ENCODE data around the gene ARIH2.

DNA sequence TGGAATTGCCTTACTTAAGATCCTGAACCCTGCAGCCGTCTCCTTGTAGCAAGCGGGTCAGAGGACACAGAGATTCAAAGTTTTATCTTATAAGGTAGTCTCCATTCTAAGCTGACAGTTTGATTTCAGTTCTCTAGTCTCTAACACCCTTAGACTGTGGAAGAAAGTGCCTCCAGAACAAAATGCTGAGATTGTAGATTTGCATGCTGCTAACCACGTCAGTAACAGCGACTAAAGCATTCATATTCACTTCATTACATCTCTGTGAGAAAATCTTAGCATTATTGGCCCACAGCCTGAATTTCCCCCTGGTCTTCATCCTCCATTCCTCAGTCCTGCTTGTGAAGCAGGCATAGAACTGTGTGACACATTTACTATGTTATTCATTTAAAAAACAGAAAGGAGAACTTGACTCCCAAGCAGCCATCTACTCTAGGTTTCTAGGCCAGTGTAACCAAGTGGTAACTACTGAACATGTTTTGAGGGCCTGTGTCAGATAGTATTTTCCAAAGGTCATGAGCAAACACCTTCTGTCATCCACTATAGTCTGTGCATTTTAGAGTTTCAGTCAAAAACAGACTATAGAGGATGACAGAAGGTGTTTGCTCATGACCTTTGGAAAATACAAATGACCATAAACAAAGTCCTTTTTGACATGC lies 27.4 kb downstream of the ARIH2 start:
- no peak for TF ChIP-seq CTCF (IDR thresholded peaks at IDR 0.05; ENCODE audit: insufficient read depth, low read length, poor library complexity, severe bottlenecking)
- no peak for TF ChIP-seq EZH2phosphoT487 (conservative IDR thresholded peaks at IDR 0.05; ENCODE audit: low read length)
